K562 (cell line): Measurements from ENCODE around the gene BTD. TPM values are rescaled to one million over a fixed set of nuclear protein-coding genes. Genes with fewer than 3 reads are reported as not detected.

Experiments
- BRCA1 ChIP-seq, 2 experiments: fragments of 450-650 bp in 1 of 2; sonication (generic) in 1 of 2; formaldehyde crosslinking in 1 of 2; IDR thresholded peaks; 2 replicates each; pipeline versions ENCODE4 v1.5.0 to v1.6.1; 2017 to 2020; ENCODE audit warnings: mild to moderate bottlenecking in 1 of 2, missing genetic modification reagents in 1 of 2
- BRF1 ChIP-seq: IDR thresholded peaks from 3 replicates; pipeline ENCODE4 v1.6.1; 2011; ENCODE audit warnings: borderline replicate concordance, mild to moderate bottlenecking; ENCODE audit not compliant: insufficient read length; ENCODE audit errors: extremely low read depth
- CBX8 ChIP-seq: fragments of 200-600 bp; sonication (generic); IDR thresholded peaks from 2 replicates; pipeline ENCODE4 v1.6.1; 2012; ENCODE audit warnings: borderline replicate concordance, mixed run types, low read depth, mild to moderate bottlenecking, moderate library complexity, mixed read lengths, low read length, control low read depth, inconsistent platforms; ENCODE audit not compliant: poor library complexity, severe bottlenecking; ENCODE audit errors: extremely low read depth
- CHD2 ChIP-seq: IDR thresholded peaks from 2 replicates; pipeline ENCODE4 v1.6.1; 2011; ENCODE audit warnings: low read depth, low read length
- FOXJ3 ChIP-seq: sonication (generic); formaldehyde crosslinking; IDR thresholded peaks from 2 replicates; pipeline ENCODE4 v1.4.0; 2020; ENCODE audit warnings: mild to moderate bottlenecking, missing genetic modification reagents
- FOXM1 ChIP-seq, 2 experiments: fragments of 450-650 bp in 1 of 2; sonication (generic) in 1 of 2; formaldehyde crosslinking in 1 of 2; IDR thresholded peaks; 2 replicates each; pipeline versions ENCODE4 v1.6.1 to v1.9.0; 2017 to 2022; ENCODE audit warnings: low read depth in 2 of 2, mild to moderate bottlenecking in 2 of 2, missing genetic modification reagents in 1 of 2, moderate library complexity in 1 of 2
- GABPB2 ChIP-seq: fragments of 250-450 bp; sonication (Bioruptor Pico); conservative IDR thresholded peaks from 2 replicates; pipeline ENCODE4 v1.5.1; 2021; ENCODE audit warnings: mild to moderate bottlenecking
- JUN ChIP-seq, 2 experiments: sonication (generic) in 1 of 2; formaldehyde crosslinking in 1 of 2; IDR thresholded peaks; 2 replicates each; pipeline versions ENCODE4 v1.6.1 to v1.8.0; 2012 to 2022; ENCODE audit warnings: borderline replicate concordance in 2 of 2, mild to moderate bottlenecking in 2 of 2, improper control_type of control experiment in 1 of 2, low read depth in 1 of 2, low read length in 1 of 2, missing genetic modification reagents in 1 of 2
- JUND ChIP-seq, 2 experiments: IDR thresholded peaks; 2 replicates in 1 of 2; 3 replicates in 1 of 2; pipeline ENCODE4 v1.6.1; 2011; ENCODE audit warnings: borderline replicate concordance in 2 of 2, low read depth in 2 of 2, low read length in 2 of 2, improper control_type of control experiment in 1 of 2, missing biosample characterization in 1 of 2, missing genetic modification characterization in 1 of 2, missing genetic modification reagents in 1 of 2
- KLF13 ChIP-seq: fragments of 450-650 bp; IDR thresholded peaks from 2 replicates; pipeline ENCODE4 v1.6.1; 2016; ENCODE audit warnings: missing genetic modification characterization, low read depth, mild to moderate bottlenecking, missing compliant biosample characterization, moderate library complexity, borderline replicate concordance
- MBD2 ChIP-seq: sonication (generic); IDR thresholded peaks from 2 replicates; pipeline ENCODE4 v1.6.1; 2016; ENCODE audit warnings: low read depth, borderline replicate concordance
- NCOA1 ChIP-seq: fragments of 450-650 bp; IDR thresholded peaks from 2 replicates; pipeline ENCODE4 v1.6.1; 2016; ENCODE audit warnings: low read depth
- PRMT5 ChIP-seq: sonication (generic); formaldehyde crosslinking; IDR thresholded peaks from 2 replicates; pipeline ENCODE4 v1.5.0; 2020; ENCODE audit warnings: missing genetic modification reagents
- PTBP1 ChIP-seq: fragments of 200-400 bp; formaldehyde crosslinking; IDR thresholded peaks from 2 replicates; pipeline ENCODE4 v1.6.1; 2017; ENCODE audit warnings: low read depth, low read length
- RAD21 ChIP-seq, 2 experiments: fragments of 250-450 bp in 1 of 2; fragments of 450-650 bp in 1 of 2; sonication (Bioruptor Pico) in 1 of 2; formaldehyde crosslinking in 1 of 2; IDR thresholded peaks in 1 of 2; conservative IDR thresholded peaks in 1 of 2; 2 replicates each; pipeline versions ENCODE4 v1.4.0 to v1.8.0; 2020 to 2022; ENCODE audit warnings: mild to moderate bottlenecking in 2 of 2, moderate library complexity in 1 of 2
- SMAD3 ChIP-seq: fragments of 450-650 bp; formaldehyde crosslinking; conservative IDR thresholded peaks from 2 replicates; pipeline ENCODE4 v1.4.0; 2020; ENCODE audit warnings: mild to moderate bottlenecking
- STAG1 ChIP-seq: sonication (generic); formaldehyde crosslinking; IDR thresholded peaks from 2 replicates; pipeline ENCODE4 v1.5.0; 2020; ENCODE audit warnings: missing genetic modification reagents, borderline replicate concordance
- TGIF2 ChIP-seq: sonication (generic); formaldehyde crosslinking; IDR thresholded peaks from 2 replicates; pipeline ENCODE4 v1.8.1; 2022; ENCODE audit warnings: mild to moderate bottlenecking, missing genetic modification reagents, moderate library complexity
- ZFP36 ChIP-seq: fragments of 150-350 bp; IDR thresholded peaks from 2 replicates; pipeline ENCODE4 v1.6.1; 2018; ENCODE audit warnings: low read length, low read depth; ENCODE audit not compliant: partially characterized antibody
- ZHX1 ChIP-seq: fragments of 150-350 bp; conservative IDR thresholded peaks from 2 replicates; pipeline ENCODE4 v1.6.1; 2014; ENCODE audit warnings: low read length
- ZKSCAN8 ChIP-seq: fragments of 200-800 bp; sonication (Bioruptor generic); IDR thresholded peaks from 2 replicates; pipeline ENCODE4 v1.6.1; 2016; ENCODE audit warnings: missing genetic modification characterization, missing compliant biosample characterization
- ZNF449 ChIP-seq: fragments of 250-450 bp; sonication (Bioruptor Pico); IDR thresholded peaks from 2 replicates; pipeline ENCODE4 v1.8.0; 2022; ENCODE audit warnings: moderate library complexity, mild to moderate bottlenecking, inconsistent platforms
- ZNF561 ChIP-seq: fragments of 450-650 bp; formaldehyde crosslinking; conservative IDR thresholded peaks from 2 replicates; pipeline ENCODE4 v1.4.0; 2020; ENCODE audit warnings: mild to moderate bottlenecking, moderate library complexity
- ZSCAN32 ChIP-seq: fragments of 450-650 bp; formaldehyde crosslinking; IDR thresholded peaks from 2 replicates; pipeline ENCODE4 v1.4.0; 2020; ENCODE audit warnings: mild to moderate bottlenecking, moderate library complexity
- polyA plus RNA-seq, 8 experiments: library from polyadenylated mRNA; depleted of rRNA in 4 of 8; stranded (reverse) in 5 of 8; unstranded in 3 of 8; fragments of >200 nt; fragmentation: Nextera tagmentation in 2 of 8; fragmentation: Illumina TruSeq in 1 of 8; extraction: Ambion mirVana in 2 of 8; extraction: Trizol in 1 of 8; gene quantifications; 2 replicates each; pipeline versions ENCODE4 v1.2.1 to v1.2.3, GENCODE V29; 2011 to 2014; ENCODE audit warnings: inconsistent platforms in 1 of 8, missing spikeins in 1 of 8
- total RNA-seq, 7 experiments: library from RNA; depleted of rRNA in 6 of 7; stranded (reverse); fragments of >200 nt in 6 of 7; fragmentation: Illumina TruSeq in 2 of 7; extraction: Trizol in 2 of 7; gene quantifications; 2 replicates each; pipeline versions ENCODE4 v1.2.1 to v1.2.3, GENCODE V29; 2011 to 2021; ENCODE audit warnings: low replicate concordance in 1 of 7

Gene BTD
- total and polyA plus RNA-seq, 9 of the 15 experiments (the other 6 are each of a cell fraction or from before 2014, with no cell fraction given): 6.6 to 26.2 (median 10.6) TPM

- TF ChIP-seq TGIF2 (CRISPR knock-in tag) (no peak), FOXM1 (IDR thresholded peaks at IDR 0.05; ENCODE audit: low read depth) (no peak), FOXM1 (CRISPR knock-in tag; IDR thresholded peaks at IDR 0.05; ENCODE audit: low read depth) (no peak), NCOA1 (no peak), RAD21 (CRISPR knock-in tag; conservative IDR thresholded peaks at IDR 0.05 in 1 of 2, IDR thresholded peaks at IDR 0.05 in 1 of 2) (no peak), JUND (IDR thresholded peaks at IDR 0.05; ENCODE audit: borderline replicate concordance, low read depth, low read length) (no peak), JUND (tag; IDR thresholded peaks at IDR 0.05; ENCODE audit: borderline replicate concordance, low read depth, low read length) (no peak), ZFP36 (no peak), PRMT5 (no peak), CHD2 (no peak), PTBP1 (no peak), FOXJ3 (no peak), JUN (IDR thresholded peaks at IDR 0.05; ENCODE audit: borderline replicate concordance, low read depth, low read length) (no peak), JUN (CRISPR knock-in tag; IDR thresholded peaks at IDR 0.05; ENCODE audit: borderline replicate concordance) (no peak), GABPB2 (CRISPR knock-in tag) (peak; percentile 99), CBX8 (no peak), KLF13 (tag) (no peak), ZSCAN32 (peak; percentile 68; the same call in 1 of the 2 replicates), MBD2 (no peak), SMAD3 (no peak), ZKSCAN8 (CRISPR knock-in tag) (no peak), BRCA1 (IDR thresholded peaks at IDR 0.05) (no peak), BRCA1 (CRISPR knock-in tag; IDR thresholded peaks at IDR 0.05) (no peak), ZNF449 (CRISPR knock-in tag) (peak; percentile 98), ZHX1 (no peak), BRF1 (no peak), STAG1 (no peak), ZNF561 (CRISPR knock-in tag) (no peak)
Measured at GRCh38 chr3:15591928-15592327, 9.6 kb upstream of the BTD start (continued).
